ENCODE results near the gene SAFB.

The SAFB gene

GRCh38 chr19:5622465-5623396 is at the start of gene SAFB, which contains the start of gene SAFB2:
Gene SAFB (plus strand): TSS chr19:5623083. CDS start chr19:5623206, 123 bp downstream.
Gene SAFB2 (minus strand): TSS chr19:5622776. CDS start chr19:5622715, 61 bp downstream.
- DNase-seq: peak; percentile 100

- no peak for DNase-seq
Measured at GRCh38 chr19:5575590-5575989, 47.3 kb upstream of the SAFB start.

DNA sequence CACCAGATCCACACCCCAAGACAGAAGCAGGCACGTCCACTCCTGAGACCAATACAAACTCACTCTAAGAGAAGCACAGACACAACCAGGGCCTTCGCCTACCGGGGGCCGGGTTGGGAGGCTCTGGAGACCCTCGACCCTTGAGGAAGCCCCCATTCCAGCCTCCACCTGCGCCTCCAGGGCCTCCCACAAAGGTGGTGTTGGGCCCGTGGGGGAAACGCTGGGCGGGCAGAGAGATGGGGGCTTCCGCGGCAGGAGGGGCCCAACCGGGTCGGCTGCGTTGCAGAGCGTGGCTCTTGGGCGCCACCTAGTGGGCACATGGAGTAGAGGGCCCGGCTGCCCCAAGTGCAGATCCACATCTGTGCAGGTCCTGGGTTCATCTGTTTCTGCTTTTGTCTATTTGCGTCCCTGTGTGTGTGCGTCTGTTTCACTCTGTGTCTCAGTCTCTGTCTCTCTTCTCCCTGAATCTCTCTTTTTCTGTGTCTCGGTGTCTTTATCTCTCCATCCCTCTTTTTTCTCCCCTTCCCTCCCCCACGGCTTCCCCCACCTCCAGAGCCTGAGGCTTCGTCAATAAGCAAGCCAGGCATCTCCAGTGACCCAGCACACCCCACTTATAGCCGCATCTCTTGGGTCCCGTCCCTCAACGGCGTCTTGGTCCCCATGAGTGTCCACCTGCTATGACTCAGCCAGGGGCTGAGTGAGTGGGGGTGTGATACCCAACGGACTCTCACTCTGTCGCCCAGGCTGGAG is 44.6 kb upstream of the SAFB start:
- DNase-seq: peak; percentile 81

DNA sequence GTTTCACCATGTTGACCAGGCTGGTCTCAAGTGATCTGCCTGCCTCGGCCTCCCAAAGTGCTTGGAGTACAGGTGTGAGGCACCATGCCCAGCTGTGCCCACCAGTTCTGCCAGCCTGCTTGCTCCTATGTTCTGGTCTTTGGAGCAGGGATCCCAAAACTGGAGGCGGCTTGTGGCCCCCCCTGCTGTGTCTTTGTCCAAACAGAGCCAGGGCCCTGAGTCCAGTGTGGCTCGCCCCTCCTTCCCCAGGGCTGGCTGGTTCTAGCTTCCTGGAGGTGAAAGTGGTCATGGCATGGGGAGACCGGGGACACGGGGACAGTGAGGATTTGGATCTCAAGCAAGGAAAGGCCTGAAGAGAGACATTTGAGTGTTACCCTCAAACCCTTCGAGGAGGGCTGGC is 43.6 kb upstream of the SAFB start:
- DNase-seq: no peak

- DNase-seq: no peak
Measured at GRCh38 chr19:5579697-5580096, 43.2 kb upstream of the SAFB start.

DNA sequence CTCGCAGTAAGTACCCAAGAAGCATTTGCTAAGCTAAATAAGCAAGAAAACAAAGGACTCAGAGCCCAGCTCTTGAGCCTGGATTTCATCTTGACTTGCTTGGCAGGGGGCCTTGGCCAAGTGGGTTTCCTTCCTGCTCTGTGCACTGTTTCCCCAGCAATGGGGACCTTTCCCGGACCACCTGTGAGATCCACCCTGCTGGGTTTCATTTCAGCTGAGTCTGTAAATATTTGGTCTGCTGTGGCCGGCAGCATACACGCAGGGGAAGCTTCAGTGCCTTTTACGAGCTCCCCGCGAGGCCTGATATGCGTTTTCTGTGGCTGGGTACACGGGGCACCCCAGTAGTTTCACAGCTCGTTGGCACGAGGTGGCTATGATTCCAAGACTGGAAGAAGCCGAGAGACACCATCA is 42.7 kb upstream of the SAFB start:
- no peak for DNase-seq

- peak; percentile 52 for DNase-seq
Measured at GRCh38 chr19:5585461-5586299, 37.2 kb upstream of the SAFB start.

GRCh38 chr19:5586300-5587070 is 36.4 kb upstream of the SAFB start:
- DNase-seq: no peak

DNA sequence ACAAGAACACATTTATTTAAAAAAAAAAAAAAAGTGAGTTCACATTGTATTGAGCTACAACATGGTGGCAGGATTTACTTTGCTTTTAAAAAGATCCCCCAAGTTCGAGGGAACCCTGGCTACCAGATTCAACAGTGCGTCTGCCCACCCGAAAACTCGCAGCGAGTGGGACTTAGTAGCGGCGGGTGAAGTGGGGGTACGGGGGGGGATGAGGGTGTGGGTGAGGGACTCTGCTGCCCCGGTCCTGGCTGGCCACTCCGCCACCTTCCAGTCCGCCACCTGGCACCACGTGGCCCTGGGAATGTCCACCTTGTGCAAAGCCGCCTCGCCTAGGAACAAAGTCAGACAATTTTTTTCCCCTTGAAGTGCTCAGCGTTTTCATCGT is 35.8 kb upstream of the SAFB start:
- DNase-seq: no peak

GRCh38 chr19:5587661-5588060 is 35.2 kb upstream of the SAFB start:
- DNase-seq: no peak

GRCh38 chr19:5588441-5588840 is 34.4 kb upstream of the SAFB start:
- no peak for DNase-seq

GRCh38 chr19:5588906-5589676 is 33.8 kb upstream of the SAFB start:
- no peak for DNase-seq

DNA sequence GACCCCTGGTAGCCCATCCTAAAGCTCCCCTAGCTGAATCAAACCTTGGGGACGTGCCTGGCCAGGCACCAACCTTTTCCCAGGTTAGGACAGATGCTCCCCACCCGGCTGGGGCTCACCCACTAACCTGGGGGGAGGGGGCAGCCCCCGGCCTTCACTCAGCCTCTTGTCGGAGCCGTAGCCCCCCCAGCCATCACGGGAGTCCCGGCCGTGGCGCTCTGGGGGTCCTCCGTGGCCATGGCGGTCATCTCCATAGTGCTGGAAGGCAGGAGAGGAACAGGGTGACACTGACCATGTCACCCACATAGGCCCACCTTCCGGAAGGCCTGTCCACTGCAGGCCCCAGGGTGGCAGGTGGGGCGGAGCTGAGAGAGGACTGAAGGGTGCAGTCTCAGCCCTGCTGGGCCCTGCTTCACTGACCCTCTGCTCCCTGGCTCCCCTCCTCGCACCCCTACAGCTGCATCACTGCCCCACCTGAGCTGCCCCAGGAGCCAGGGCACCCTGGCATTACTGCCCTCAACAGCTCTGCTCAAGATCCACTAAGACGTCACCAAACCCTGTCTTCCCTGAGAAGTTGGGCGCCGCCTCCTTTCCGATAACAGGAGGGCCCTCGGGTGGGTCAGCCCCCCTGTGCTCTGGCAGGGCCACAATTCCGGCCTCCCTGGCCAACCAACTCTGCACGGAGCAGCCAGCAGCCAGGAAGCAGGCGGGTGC is 32.6 kb upstream of the SAFB start:
- no peak for DNase-seq

- DNase-seq: no peak
Measured at GRCh38 chr19:5590865-5591154, 32.1 kb upstream of the SAFB start.

- DNase-seq: no peak
Measured at GRCh38 chr19:5591476-5591875, 31.4 kb upstream of the SAFB start.

- no peak for DNase-seq
Measured at GRCh38 chr19:5592531-5593342, 30.1 kb upstream of the SAFB start.

DNA sequence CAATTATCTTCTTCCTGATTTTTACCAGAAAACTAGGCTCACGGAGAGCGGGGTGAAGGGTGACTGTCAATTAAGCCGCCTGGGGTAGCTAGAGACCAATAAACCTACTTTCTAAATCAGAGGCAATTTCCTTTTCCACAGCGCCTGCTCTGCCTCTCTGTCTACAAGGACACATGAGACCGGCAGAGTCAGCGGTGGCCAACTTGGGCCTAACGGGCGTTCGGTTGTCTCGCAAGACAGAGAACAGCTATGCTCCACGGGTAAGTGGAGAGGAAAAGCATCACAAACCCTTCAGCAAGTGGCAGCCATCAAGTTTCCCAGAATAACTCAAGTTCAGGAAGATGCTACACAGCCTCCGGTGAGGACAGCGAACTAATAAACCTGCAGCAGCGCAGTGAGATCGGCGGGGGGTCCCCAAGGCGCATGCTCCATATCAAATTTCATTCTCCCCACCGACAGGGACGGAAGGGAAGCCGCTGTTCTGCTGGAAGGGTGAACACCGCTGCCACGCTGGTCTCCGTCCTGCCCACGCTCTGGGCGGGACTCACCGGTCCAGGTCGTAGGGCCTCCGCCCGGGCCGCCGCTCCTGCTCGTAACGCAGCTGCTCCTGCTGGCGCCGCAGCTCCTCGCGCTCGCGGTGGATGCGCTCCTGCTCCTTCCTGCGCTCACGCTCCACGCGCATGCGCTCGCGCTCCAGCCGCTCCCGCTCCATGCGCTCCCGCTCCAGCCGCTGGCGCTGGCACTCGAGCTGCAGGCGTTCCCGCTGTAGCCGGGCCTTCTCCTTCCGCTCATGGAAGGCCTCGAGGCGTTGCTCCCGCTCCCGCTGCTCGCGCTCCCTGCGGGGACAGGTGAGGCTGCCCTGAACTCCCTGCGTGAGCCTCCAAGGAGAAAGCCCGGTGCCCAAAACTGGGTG is 29.3 kb upstream of the SAFB start:
- DNase-seq: no peak

- DNase-seq: no peak
Measured at GRCh38 chr19:5594521-5594950, 28.3 kb upstream of the SAFB start.

DNA sequence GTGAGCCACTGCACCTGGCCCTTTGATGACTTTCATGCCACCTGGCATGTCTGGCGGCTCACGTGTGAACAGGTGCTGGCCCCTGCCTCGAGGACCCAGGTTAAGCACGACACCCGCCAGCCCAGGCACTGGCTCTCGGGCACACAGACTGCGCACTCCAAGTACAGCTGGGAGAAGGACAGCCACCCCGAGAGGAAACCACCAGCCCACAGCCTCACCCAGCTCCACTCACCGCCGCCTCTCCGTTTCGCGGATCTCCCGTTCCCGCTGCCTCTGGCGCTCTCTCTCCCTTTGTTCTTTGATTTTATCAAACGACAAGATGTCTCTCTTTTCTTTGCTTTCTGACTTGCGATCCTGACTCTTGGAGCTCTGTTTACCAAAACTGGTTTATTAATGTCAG is 27.8 kb upstream of the SAFB start:
- DNase-seq: no peak
